ENCODE data around the gene SLN. TPM values are rescaled to one million over a fixed set of nuclear protein-coding genes. Genes with fewer than 3 reads are reported as not detected.
A peak's percentile ranks its signal among the peaks of the same experiment; 100 is the strongest.

Gene SLN
- total RNA-seq, 2 donors from 2014 or later: 767 to 1,160 TPM

- Histone ChIP-seq H3K27me3 (no peaks in the 10 kb centered on the region), H3K27ac (peak overlapping the region; percentile 29 to 79), H3K4me1 (peaks cover 0 to 10% of the 10 kb centered on the region in 2 donors), H3K4me3 (no peak overlapping the region), H3K9me3 (no peaks in the 10 kb centered on the region), H3K36me3 (no peaks in the 10 kb centered on the region)
- no peak for DNase-seq (ENCODE audit: low spot score)
- no peak for TF ChIP-seq CTCF (IDR thresholded peaks at IDR 0.05)
Measured at GRCh38 chr11:107707215-107707671, 4.6 kb downstream of the SLN start.

- Histone ChIP-seq H3K27me3 (no peaks in the 10 kb centered on the region), H3K36me3 (no peaks in the 10 kb centered on the region), H3K4me1 (peaks cover 0 to 10% of the 10 kb centered on the region in 2 donors), H3K27ac (peak overlapping the region; percentile 29 to 79), H3K4me3 (no peak overlapping the region), H3K9me3 (no peaks in the 10 kb centered on the region)
- DNase-seq (ENCODE audit: low spot score): no peak
- no peak for TF ChIP-seq CTCF (IDR thresholded peaks at IDR 0.05)
Measured at GRCh38 chr11:107706531-107706930, 5.3 kb downstream of the SLN start.

- H3K27ac ChIP-seq: peak overlapping the region in 1 of 2 donors; percentile 27
- no peak for DNase-seq (ENCODE audit: low spot score)
- no peak for TF ChIP-seq CTCF (IDR thresholded peaks at IDR 0.05)
- H3K9me3 ChIP-seq: no peaks in the 10 kb centered on the region
- H3K4me3 ChIP-seq: no peak overlapping the region
- peaks cover 0 to 10% of the 10 kb centered on the region in 2 donors for H3K4me1 ChIP-seq
- H3K36me3 ChIP-seq: no peaks in the 10 kb centered on the region
- H3K27me3 ChIP-seq: no peaks in the 10 kb centered on the region
Measured at GRCh38 chr11:107705027-107705426, 6.8 kb downstream of the SLN start.

- Histone ChIP-seq H3K9me3 (no peaks in the 10 kb centered on the region), H3K4me1 (peaks cover 0 to 10% of the 10 kb centered on the region in 2 donors), H3K36me3 (no peaks in the 10 kb centered on the region), H3K4me3 (no peak overlapping the region), H3K27ac (peak overlapping the region in 1 of 2 donors; percentile 27), H3K27me3 (no peaks in the 10 kb centered on the region)
- DNase-seq (ENCODE audit: low spot score): no peak
- no peak for TF ChIP-seq CTCF (IDR thresholded peaks at IDR 0.05)
Measured at GRCh38 chr11:107704451-107704850, 7.4 kb downstream of the SLN start.

GRCh38 chr11:107702723-107703122 lies 9.1 kb downstream of the SLN start:
- DNase-seq (ENCODE audit: low spot score): no peak
- no peaks in the 10 kb centered on the region for H3K9me3 ChIP-seq
- no peak for TF ChIP-seq CTCF (IDR thresholded peaks at IDR 0.05)
- H3K36me3 ChIP-seq: no peaks in the 10 kb centered on the region
- no peak overlapping the region for H3K27ac ChIP-seq
- peaks cover 0 to 10% of the 10 kb centered on the region in 2 donors for H3K4me1 ChIP-seq
- H3K4me3 ChIP-seq: no peak overlapping the region
- H3K27me3 ChIP-seq: no peaks in the 10 kb centered on the region

GRCh38 chr11:107702109-107702660 lies 9.7 kb downstream of the SLN start:
- H3K9me3 ChIP-seq: no peaks in the 10 kb centered on the region
- no peak overlapping the region for H3K4me3 ChIP-seq
- no peak for DNase-seq (ENCODE audit: low spot score)
- H3K27me3 ChIP-seq: no peaks in the 10 kb centered on the region
- no peaks in the 10 kb centered on the region for H3K36me3 ChIP-seq
- no peak for TF ChIP-seq CTCF (IDR thresholded peaks at IDR 0.05)
- peaks cover 0 to 10% of the 10 kb centered on the region in 2 donors for H3K4me1 ChIP-seq
- H3K27ac ChIP-seq: peak overlapping the region in 1 of 2 donors; percentile 8
